Left ventricle myocardium inferior (tissue), 1 donor: Measurements from ENCODE around the gene HTRA3. TPM values are rescaled to one million over a fixed set of nuclear protein-coding genes. Genes with fewer than 3 reads are reported as not detected.

ENCODE experiments used
- DNase-seq: peaks from one replicate; pipeline ENCODE4 v3.0.0-alpha.2; 2020
- H3K27ac ChIP-seq: fragments of 200-600 bp; replicated peaks from 2 replicates; pipeline ENCODE4 v1.8.0; 2021
- H3K27me3 ChIP-seq: fragments of 200-600 bp; 2 replicates; pipeline ENCODE4 v1.8.0; 2021; ENCODE audit warnings: low read depth
- H3K36me3 ChIP-seq: fragments of 200-600 bp; 2 replicates; pipeline ENCODE4 v1.8.0; 2021
- H3K4me1 ChIP-seq: fragments of 200-600 bp; 2 replicates; pipeline ENCODE4 v1.8.0; 2021
- H3K4me3 ChIP-seq: fragments of 200-600 bp; 2 replicates; pipeline ENCODE4 v1.8.0; 2021; ENCODE audit warnings: mild to moderate bottlenecking, moderate library complexity
- H3K9me3 ChIP-seq: fragments of 200-600 bp; replicated peaks from 2 replicates; pipeline ENCODE4 v1.8.0; 2021
- intact Hi-C: fragments of 100-400 bp; cut with micrococcal nuclease; formaldehyde crosslinking; loops from one replicate; pipeline ENCODE4 v1.11.0; 2022
- total RNA-seq: library from RNA; stranded (reverse); fragmentation: NEBNext Ultra II Directional; extraction: Animal tissue kit (Norgen Biotek cat#: 25700); gene quantifications from one replicate; pipeline ENCODE4 v1.2.1, GENCODE V29; 2021
- TF ChIP-seq, protein P1 (sequence below): fragments of 200-600 bp; IDR thresholded peaks from 2 replicates; pipeline ENCODE4 v1.8.0; 2021; ENCODE audit warnings: antibody characterized with exemption, mild to moderate bottlenecking, borderline replicate concordance
- donor health status: DM: no; HTN: yes; CAD: no; lungs with severe emphysema.

HTRA3 gene
- total RNA-seq, 1 donor from 2014 or later = 119 TPM

DNA sequence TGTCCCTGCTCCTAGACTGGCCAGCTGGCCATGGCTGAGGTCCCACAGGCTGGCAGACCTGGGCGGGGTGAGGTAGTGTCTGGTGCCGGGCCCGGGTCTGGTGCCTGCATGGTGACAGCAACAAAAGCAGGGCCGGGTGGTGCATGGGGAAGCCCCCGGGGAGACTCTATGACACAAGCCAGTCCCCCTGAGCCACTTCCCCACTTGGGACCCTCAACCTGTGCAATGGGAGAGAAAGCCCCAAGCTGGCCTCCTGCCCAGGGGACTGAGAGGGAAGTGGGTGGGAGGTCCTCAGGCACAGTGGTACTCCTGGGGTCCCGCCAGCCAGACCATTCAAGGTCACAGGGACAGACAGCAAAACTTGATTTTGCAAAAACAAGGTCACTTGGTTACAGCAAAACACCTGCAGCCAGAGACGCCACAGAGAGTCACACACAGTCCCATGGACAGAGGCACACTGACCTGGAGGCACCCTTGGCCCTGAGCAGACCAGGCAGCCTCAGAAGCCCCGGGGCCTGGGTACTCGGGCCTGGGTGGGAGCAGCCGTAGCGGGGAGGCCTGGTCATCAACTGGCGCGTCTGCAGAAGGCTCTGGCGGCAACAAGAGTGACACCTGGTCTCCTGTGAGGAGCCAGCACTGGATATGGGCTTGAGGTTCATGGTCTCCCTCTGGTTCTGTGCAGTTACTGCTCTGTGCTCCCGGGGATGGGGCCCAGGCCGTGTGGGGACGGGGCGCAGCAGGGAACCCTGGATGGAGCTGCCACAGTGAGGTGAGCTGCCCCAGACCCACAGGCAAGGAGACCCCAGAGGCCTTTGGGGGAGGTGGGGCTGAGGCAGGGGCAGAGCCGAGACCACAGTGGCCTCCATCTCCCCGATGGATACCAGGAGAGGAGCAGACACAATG is 60.6 kb downstream of the HTRA3 start:
- Histone ChIP-seq H3K27ac (peak overlapping the region; percentile 87), H3K27me3 (no peaks in the 10 kb centered on the region), H3K4me1 (peaks cover 36% of the 10 kb centered on the region), H3K4me3 (no peak overlapping the region), H3K9me3 (peaks cover 12% of the 10 kb centered on the region), H3K36me3 (no peaks in the 10 kb centered on the region)
- TF ChIP-seq, protein P1, sequence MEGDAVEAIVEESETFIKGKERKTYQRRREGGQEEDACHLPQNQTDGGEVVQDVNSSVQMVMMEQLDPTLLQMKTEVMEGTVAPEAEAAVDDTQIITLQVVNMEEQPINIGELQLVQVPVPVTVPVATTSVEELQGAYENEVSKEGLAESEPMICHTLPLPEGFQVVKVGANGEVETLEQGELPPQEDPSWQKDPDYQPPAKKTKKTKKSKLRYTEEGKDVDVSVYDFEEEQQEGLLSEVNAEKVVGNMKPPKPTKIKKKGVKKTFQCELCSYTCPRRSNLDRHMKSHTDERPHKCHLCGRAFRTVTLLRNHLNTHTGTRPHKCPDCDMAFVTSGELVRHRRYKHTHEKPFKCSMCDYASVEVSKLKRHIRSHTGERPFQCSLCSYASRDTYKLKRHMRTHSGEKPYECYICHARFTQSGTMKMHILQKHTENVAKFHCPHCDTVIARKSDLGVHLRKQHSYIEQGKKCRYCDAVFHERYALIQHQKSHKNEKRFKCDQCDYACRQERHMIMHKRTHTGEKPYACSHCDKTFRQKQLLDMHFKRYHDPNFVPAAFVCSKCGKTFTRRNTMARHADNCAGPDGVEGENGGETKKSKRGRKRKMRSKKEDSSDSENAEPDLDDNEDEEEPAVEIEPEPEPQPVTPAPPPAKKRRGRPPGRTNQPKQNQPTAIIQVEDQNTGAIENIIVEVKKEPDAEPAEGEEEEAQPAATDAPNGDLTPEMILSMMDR = no peak
- peak; percentile 19 for DNase-seq
- intact Hi-C loops = no loop called here

DNA sequence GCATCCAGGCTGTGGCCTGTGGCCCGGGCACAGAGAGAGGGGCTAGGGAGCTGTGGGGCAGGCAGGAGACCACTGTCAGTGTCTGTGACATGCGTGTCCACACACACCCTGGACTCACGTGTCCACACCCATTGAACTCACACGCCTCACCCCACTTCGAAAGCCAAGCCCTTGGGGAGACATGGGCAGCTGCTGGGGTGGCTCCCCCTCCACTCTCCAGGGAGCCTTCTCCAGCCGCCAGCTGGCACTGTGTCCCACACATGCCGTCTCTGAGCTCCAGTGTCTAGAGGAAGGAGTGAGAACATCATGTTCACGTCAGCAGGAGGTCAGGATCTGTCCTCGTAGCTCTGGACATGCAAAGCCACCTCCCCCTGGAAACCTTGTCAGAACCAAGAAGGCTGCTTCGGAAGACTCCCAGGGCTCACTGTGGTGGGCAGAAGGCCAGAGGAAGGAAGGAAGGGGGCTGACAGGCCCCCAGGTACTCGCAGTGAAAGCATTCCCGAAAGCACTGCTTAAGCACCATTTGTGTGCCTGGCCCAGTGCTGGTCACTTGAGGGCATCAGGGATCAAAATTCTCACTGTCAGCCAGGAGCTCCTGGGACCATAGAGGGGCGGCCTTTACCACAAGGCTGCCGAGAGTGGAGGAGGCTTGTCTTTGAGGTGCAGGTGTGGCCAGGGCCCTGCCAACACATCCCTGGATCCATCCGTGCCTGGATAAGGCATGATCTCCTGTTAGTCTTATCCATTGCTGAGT is 61.4 kb downstream of the HTRA3 start:
- no peaks in the 10 kb centered on the region for H3K36me3 ChIP-seq
- peak; percentile 85 for DNase-seq
- no peak overlapping the region for H3K4me3 ChIP-seq
- H3K9me3 ChIP-seq = peaks cover 12% of the 10 kb centered on the region
- H3K27me3 ChIP-seq = no peaks in the 10 kb centered on the region
- H3K27ac ChIP-seq = peak overlapping the region; percentile 87
- TF ChIP-seq, protein P1 = peak; percentile 42
- intact Hi-C loops = no loop called here
- peaks cover 32% of the 10 kb centered on the region for H3K4me1 ChIP-seq

DNA sequence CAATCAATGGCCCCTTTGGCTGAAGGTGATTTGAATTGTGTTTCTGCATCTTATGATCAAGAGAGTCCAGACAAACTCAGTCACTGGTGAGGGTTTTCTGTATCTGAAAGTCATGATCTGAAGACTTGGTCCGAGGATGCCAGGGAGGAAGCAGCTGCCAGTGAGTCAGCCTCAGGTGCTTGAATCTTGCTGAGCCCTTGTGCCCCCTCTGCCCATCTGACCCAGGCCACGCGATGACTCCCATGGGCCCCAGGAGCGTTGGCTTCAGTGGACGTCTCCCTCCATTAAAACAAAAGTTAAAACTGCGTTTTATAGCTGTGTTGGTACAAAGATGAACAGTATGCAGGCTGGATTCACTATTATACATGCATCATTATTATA is 62.0 kb downstream of the HTRA3 start:
- peaks cover 32% of the 10 kb centered on the region for H3K4me1 ChIP-seq
- H3K27ac ChIP-seq = peak overlapping the region; percentile 87
- TF ChIP-seq, protein P1 = no peak
- H3K36me3 ChIP-seq = no peaks in the 10 kb centered on the region
- H3K27me3 ChIP-seq = no peaks in the 10 kb centered on the region
- DNase-seq = no peak
- no peak overlapping the region for H3K4me3 ChIP-seq
- peaks cover 6% of the 10 kb centered on the region for H3K9me3 ChIP-seq
- intact Hi-C loops = no loop called here

DNA sequence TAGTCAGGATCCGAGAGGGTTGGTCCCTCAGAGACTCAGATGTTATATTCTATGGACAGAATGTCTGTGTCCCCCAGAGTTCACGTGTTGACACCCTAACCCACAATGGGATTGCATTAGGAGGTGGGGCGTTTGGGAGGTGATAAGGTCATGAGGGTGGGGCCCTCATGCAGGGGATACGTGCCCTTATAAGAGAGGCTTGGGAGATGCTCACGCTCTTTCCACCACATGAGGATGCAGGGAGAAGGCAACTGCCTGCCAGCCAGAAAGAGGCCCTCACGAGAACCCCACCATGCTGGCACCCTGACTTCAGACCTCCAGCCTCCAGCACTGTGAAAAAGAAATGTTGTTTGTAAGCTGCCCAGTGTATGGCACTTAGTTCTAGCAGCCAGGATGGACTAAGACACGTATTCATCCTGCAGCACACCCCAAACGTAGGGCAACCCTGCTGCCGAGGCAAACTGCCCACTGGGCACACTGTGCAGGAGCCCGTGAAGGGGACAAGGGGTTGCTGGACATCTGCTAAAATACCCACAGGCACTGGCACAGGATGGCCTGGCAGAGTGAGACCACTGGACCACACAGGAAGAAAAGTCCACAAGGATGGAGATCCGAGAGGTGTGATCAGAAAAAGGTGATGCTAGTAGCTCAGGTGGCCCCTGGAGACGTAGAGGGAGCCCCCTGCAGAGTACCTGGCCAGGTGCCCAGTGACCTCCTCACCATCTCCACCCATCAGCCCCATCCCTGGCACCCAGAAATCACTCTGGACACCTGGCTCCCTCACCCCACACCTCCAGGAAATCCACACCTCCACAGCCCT is 62.7 kb downstream of the HTRA3 start:
- intact Hi-C loops = no loop called here
- no peaks in the 10 kb centered on the region for H3K9me3 ChIP-seq

More for the DNA sequence above, 62.7 kb downstream of the HTRA3 start:
- Histone ChIP-seq H3K27me3 (no peaks in the 10 kb centered on the region), H3K36me3 (no peaks in the 10 kb centered on the region), H3K27ac (peak overlapping the region; percentile 87), H3K4me1 (peaks cover 32% of the 10 kb centered on the region), H3K4me3 (no peak overlapping the region)
- TF ChIP-seq, protein P1 = no peak
- DNase-seq = no peak
